GM21825 (cell line): Measurements from ENCODE around the gene BEND4.
"Not testable (repeated sequence)": the region's sequence is repeated elsewhere in the genome, so short reads cannot be mapped to it uniquely, and the experiment has no call there.

ENCODE experiments used
- ATAC-seq: cut with Tn5 transposase; IDR thresholded peaks from one replicate; pipeline ENCODE4 v1.9.1; 2021; ENCODE audit warnings: mild to moderate bottlenecking, moderate library complexity; ENCODE audit not compliant: unreplicated experiment

The BEND4 gene

DNA sequence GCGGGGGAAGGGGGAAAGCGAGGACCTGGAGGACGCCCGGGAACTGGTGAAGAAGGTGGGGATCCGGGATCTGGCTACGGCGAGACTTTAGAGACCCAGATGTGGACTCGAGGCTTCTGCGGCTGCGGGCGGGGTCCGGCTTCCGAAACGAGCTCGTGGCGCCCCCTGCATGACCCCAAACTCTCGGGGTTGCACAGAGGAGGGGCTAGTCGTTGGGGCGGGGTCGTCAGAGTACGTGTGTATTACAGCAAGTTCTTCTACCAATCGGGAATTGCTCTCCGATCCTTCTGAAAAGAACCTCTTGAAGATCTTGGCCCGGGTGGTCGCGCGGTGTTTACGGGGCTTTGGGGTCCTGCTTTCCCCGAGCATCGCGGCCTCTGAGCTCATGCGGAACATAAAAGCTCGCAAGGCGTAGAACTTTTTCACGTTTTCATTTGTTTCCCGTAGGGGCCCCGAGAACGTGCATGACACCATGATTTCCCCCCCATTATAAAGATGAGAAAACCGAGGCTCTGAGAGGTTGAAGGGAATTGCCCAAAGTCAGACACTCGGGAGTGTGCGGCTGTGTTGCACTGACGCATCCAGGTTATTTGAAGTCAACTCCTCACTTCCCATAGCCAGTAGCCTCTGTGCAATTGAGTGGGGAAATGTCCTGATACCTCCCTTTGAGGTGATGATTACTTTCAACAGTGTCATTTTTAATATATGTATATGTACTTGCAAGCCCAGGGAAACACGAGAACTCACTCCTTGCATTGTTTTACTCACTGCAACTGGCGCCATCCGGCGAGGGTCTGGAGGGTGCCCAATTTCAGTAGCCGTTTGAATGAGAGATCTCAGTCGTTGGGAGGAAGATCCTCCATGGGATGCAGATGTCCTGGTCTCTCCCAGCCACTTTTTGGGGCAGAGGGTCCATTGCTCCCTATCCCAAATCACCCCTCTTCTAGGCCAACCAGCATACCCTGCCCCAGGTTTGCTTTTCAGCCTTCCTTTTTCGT, at the start of gene BEND4:
Gene BEND4 (minus strand): TSS at position 149 of the 998 bp plus-strand sequence. CDS start 512 bp downstream, outside the sequence.
- peak; percentile 6 for ATAC-seq

DNA sequence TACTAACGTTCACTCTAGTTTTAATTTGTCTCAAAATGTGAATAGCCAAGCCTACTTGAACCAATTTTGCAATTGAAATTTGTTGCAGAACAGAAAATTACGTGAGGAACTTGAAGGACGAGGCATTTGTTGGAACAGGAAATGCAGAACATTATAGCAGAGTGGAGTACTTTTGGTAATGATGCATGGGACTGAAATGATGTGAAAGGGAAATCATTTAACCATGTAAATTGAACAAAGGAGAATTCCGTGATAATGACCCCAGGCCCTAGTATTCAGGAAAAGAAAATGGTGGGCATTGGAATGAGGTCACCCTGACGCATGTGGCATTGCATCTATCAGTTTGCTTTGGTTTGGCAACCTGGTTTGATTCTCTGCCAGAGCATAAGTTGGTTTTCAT, 44.9 kb upstream of the BEND4 start:
- no peak for ATAC-seq

DNA sequence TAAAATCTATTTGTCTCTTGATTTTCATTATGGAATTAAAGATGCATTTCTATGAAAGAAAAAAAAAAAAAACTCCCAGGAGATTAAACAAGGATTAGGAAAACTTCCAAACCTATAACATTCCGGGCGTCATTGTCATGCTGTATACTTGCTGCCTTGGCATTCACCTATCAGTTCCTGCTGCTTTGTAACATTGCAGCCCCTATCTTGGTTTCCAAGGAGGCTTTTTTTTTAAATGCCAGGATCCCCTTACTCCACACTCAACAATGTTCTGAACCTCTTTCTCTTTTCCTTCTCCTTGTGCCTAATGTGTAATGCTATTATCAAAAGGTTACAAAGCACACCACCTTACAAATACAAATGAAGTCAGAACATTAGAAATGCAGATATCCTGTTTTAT, 20.5 kb upstream of the BEND4 start:
- ATAC-seq, result no peak

DNA sequence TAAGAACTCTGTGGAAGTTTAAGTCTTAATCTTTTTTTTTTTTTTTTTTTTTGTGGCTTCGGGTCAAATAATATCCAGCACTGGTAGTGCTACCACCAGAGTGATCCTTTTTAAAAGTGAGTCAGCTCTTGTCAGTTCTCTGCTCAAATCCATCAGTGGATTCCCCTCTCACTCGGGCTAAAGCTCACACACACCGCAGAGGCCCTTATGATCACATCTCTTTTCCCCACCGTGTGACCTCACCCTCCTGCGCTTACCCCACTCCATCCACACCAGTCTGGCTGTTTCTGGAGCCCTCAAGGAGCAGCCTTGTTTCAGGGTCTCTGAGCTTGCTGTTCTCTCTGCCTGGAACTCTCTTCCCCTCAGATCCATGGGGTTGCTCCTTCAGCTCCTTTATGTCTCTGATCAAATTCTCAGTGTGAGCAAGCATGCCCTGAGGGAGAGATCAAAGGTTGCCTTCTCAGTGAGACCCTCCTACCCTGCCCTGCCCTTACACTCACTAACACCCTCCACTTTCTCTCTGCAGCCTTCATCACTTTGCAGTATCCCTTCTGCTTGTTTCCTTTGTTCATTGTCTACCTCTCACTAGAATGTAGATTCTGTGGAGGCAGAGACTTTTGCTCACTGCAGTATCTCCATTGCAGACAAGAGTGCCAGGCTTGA, 19.8 kb upstream of the BEND4 start:
- ATAC-seq, result no peak

DNA sequence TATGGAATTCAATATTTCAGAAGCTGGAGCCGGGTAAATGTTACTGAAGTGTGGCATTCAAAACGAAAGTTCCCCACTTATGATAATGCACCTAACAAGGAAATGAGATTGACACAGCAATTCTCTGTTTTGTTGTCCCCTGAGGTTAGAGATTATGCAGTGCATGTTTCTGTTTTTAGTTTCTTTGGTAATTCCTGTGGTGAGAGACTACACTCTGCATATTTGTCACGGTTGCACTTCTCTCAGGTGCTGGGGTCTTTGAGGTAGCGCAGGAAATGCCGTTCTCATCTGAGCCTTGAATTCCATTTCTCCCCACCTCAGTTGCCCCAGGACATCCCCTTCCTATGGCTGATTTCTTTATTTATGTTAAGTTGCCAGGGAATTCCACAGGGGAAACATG, 15.3 kb upstream of the BEND4 start:
- ATAC-seq, result peak; percentile 99

DNA sequence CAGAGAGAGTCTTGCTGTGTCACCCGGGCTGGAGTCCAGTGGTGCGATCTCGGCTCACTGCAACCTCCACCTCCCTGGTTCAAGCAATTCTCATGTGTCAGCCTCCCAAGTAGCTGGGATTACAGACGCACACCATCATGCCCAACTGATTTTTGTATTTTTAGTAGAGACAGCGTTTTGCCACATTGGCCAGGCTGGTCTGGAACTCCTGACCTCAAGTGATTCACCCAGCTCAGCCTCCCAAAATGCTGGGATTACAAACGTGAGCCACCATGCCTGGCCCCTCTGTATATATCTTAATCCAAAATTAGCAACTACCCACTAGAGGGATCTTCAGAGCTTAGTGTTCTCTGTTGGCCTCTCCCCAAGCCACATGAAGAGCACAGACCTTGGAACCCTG, 13.7 kb upstream of the BEND4 start:
- ATAC-seq, result not testable (repeated sequence)

DNA sequence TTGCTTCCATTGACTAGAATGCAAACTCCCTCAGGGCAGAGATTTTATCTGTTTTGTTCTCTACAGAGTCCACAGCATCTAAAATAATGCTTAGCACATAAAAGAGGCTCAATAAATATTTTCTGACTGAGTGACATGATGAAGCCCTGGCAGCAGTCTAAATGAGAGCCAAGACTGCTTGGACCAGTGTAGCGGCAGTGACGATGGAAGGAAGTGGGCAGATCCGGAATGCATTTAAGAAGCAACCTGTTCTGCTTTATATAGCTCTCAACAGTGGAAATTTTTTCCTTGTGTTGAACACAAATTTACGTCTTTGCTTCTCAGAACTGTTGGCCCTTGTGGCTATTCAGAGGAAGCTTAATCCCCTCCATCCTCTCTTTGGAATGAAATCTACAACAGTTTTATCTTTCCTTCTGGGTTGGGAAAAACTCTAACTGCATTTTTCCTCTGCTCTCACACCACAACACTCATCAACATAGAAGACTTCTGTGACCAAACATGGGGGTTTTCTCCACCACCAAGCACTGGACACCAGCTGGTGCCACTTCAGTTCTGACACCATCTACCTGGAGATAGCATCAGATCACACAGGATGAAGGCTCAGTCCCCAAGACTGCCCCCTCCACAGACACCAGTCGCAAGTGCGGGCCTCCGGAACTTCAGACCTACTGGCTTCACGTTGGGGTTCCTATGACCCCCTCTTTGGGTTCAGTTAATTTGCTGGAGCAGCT, 7.0 kb upstream of the BEND4 start:
- ATAC-seq, result no peak

DNA sequence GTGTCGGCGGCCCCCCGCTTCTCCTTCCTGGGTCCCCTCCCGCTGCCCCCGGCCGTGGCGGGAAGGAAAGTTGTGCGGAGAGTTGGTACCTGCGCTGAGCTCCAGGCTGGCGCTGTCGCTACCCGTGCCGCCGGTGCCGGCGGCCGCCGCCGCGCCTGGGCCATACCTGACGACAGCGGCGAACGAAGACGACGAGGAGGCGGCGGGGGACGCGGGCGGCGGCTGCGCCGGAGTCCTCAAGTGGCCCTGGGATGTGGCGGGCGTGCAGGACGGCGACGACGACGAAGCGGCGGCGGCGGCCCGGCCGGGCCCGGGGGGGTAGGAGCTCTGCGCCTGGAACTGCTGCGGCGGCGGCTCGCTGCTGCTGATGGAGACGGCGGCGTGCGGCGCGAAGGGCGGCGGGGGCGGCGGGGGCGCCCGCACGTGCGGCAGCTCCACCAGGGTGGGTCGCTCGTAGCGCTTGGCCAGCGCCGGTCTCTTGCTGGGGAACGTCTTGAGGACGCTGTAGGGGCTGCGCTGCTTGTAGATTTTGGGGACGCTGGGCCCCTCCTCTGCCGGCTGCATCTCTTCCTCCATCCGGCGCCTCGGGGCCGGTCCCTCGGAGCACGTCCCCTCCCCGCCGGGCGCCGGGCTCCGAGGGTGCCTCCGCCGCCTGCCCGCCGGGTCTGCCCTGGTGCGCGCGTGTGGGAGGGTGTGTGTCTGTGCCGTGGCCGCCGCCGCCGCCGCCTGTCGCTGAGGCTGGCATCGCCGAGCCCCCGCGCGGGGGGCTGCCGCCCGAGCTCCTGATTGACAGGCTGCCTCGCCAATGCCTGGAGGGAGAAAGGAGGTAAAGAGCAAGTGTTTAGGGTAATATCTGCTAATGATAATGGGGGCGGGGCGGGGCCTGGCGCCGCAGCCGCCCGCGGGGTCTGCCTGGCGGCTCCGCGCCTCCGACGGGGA, 618 bp downstream of the BEND4 start:
- ATAC-seq, result peak; percentile 55

DNA sequence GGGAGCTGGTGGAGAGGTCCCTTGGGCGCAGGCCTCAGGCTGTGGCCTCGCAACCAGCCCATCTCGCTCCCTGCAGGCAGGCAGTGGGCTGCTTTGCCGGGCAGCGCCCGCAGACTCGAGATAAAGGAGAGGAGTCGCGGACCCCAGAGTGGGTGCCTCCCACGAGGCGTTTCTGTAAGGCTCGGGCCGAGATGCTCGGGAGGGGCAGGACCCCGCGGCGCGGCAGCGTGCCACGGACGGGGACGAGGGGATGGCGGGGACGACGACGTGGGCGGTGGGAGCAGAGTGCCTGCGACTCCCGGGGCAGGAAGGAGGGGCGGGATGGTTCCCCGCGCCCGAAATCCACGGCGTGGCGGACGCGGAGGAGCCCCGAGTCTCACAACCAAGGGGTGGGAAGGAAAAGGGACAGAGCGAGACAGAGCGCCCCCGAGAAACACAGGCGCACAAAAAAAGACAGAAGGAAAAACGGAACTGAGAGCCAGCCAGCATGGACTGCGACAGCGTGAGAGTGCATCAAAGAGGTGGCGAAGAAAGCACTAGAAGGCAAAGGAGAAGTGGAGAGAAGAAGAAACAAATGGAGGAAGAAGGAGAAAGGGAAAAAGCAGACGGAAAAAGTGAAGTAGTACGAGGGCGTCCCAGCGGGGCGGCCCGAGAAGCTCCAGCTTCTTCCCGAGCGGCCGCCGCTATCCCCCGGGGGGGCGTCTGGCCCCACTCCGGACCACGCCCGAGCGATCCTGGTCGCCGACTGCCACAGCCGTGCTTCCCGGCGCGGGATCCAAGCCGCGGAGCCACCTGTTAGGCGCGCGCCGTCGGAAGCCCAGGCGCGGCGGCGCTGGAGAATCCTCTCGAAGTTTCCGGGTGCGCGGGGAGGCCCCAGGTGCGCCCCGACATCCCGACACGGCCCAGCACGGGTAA, 1.5 kb downstream of the BEND4 start:
- ATAC-seq, result peak; percentile 30

DNA sequence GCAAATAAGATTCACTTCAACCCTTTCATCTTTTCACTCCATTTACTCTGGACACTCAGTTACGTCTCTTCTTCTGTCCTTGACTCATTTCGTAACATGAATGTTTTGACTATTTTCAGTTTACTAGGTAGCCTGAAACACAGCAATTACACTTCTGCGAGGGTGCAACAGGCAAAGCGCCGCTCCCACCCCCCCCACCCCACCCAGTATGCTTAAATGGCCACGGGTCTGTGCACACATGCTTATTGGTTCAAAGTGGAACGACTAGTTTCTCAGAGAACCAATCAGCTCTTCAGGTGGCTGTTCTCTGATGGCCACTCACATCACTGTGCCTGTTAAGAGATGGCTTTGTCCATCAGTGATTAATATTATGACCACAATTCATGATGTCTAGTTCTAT, 3.5 kb downstream of the BEND4 start:
- ATAC-seq, result no peak

DNA sequence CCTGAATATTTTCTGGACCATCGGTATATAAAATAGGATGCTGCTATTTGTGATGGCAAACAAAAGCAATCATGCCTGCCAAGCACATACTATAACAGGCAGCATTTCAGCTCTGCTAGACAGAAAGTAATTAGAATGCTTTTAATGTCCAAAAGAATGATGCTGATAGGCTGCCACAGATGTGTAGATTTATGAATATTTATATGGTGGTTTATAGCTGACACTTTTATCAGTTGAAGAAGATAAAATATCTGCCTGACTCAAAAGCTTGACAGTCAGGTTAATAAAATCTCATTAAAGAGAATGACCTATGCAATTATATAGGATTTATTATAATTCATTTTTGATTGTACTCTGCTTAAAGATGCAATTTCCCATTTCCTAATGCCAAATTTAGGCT, 4.0 kb downstream of the BEND4 start:
- ATAC-seq, result no peak

DNA sequence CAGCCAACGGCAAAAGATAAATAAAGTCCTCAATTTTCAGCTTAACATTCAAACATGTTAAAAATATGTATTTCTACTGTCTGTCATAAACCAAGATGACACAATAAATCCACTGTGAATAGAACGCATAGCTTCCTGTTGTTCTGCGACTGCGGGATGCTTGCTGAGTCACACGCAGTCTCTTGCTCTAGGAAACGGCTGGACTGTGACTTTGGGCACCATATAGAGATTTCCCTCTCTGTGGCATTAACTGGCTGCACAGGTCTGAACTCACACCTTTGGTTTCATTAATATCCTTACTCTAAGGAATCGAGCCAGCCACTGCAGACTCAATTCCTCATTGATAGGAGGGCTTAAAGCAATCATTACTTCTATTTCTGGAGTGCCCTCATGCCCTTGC, 8.4 kb downstream of the BEND4 start:
- no peak for ATAC-seq

DNA sequence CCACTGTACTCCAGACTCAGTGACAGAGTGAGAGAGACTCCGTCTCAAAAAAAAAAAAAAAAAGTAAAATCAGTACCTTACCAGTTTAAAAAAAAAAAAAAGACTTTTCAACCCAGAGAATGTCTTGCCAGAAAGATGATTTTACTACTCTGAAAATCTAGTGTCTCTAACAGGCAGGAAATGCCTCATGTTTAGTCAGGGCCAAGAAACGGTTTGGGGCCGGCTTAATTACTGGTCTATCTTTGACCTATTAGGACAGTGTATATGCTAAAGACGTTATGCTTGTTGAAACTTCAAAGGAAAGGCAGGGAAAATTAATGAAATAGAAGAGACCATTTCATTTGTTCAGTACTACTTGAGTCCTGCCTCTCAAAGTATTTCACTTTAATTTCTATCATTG, 9.9 kb downstream of the BEND4 start:
- ATAC-seq, result no peak

DNA sequence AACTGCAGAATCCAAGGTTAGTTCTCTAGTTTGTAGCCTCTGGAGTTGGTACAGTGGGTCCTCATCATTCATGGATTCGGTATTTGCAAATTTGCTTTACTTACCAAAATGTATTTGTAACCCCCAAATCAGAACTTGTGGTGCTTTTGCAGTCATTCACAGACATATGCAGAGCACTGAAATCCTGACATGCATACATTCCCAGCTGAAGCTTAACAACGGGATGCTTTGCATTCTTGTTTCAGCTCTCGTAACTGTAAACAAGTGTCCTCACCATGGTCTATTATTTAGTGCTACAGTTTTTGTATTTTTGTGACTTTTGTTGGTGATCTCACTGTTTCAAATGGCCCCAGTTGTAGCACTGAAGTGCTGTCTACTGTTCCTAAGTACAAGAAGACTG, 16.1 kb downstream of the BEND4 start:
- ATAC-seq, result no peak

DNA sequence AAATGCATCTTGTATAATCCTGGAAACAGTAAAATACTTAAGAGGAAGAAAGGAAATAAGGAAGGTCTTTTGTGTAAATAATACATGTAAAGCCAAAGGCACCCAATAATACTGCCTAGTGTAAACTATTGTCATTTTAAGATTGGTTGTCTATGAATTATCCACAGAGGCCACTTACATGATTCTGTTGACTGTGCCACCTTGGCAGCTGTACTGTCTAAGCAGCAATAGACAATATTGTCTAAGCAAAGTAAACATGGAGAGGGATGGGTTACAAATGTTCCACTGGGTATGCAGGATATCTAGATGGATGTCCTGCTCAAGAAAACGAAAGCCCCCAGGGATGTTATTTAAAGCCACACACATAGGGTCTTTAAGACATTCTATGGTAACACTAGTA, 19.4 kb downstream of the BEND4 start:
- ATAC-seq, result no peak

DNA sequence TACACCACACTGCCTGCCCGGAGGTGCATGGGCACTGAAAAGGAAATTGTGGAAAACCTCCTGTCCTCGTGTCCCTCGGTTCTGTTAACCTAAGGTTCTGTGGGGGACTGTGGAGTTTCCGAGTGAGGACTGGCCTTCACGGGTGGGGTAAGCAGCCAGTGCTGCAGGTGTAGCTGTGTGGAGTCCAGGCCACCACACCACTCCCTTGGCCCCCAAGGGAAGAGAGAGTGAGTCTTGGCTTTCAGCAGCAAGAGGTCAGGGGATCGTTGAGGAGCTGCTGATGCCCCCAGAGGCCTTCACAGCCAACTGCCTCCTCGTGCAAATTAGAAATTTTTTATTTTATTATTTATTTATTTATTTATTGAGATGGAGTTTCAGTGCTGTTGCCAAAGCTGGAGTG, 20.4 kb downstream of the BEND4 start:
- ATAC-seq, result no peak

DNA sequence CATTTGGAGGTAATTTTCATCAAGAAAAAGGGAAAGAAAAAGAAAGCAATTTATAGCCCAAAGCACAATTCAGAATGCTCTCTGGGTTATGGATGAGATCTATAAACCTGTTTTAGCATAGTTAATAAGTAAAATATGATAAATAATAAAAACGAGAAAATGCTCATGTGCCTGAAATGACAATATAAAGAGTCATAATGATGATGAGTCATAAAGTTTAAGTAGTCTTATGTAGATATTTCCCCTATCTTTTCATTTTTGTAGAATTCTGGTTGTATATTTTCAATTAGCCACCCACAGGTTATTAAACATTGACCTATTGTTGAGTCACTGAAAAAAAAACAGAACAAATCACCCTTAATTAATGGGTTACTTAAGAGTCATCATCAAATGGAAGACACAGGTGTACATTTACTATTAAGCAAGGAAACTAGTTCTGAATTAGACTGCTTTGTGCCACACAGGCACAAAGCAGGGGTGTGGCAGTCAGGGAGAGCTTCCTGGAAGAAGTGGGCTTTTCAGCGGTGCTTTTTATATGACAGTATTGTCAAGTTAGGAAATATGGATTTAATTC, 29.3 kb downstream of the BEND4 start:
- ATAC-seq, result no peak

DNA sequence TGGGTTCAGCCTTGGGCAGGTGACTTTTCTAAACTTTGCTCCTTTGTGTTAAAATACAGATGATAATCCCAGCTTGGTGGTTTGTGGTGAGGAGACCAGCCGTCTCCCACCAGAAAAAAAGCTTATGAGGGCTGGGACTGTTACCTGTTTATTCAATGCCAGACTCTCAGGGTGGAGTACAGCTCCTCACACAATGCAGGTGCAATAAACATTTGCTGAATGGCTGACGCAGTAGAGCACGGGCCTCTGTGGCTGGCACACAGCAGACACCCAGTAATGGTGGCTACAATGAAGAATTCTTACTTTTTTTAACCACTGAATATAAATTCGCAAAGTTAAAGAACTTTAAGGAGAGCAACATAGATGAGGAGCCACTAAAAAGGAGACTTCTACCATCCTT, 30.2 kb downstream of the BEND4 start:
- no peak for ATAC-seq

DNA sequence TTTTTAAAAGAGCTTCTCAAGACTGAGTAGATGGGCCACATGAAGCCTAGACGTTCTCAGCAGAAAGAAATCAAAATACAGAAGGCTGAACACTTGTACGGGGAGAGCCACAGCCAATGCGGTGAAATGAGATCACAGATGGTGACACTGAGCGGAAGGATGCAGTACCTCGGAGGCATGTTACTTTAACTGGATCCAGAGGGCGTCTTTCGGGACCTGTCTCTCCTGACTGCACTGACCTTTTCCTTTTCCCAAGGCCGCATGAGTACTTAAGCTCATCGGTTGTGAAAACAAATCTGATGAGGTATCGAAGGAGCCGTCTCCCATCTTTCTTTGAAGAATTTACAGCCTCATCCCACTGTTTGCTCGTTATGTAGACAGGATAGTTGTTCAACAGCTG, 32.6 kb downstream of the BEND4 start:
- ATAC-seq, result no peak
